OCI-LY1 (cell line): ENCODE data around the gene MFAP4.

Source experiments
- H2AFZ ChIP-seq: fragments of 200-600 bp; sonication (generic), shearing (Covaris generic); 2 replicates; pipeline ENCODE4 v1.6.0; 2014; ENCODE audit warnings: antibody characterized with exemption, mild to moderate bottlenecking, low read length
- H3F3A ChIP-seq: fragments of 200-600 bp; sonication (generic), shearing (Covaris generic); 2 replicates; pipeline ENCODE4 v1.6.0; 2014; ENCODE audit warnings: mild to moderate bottlenecking, antibody characterized with exemption, low read length, moderate library complexity; ENCODE audit not compliant: insufficient read depth
- H3K27ac ChIP-seq: fragments of 200-600 bp; sonication (generic); 2 replicates; pipeline ENCODE4 v1.5.1; 2014; ENCODE audit warnings: low read length, mixed run types, mild to moderate bottlenecking, low read depth; ENCODE audit not compliant: poor library complexity, severe bottlenecking
- H3K27me3 ChIP-seq: fragments of 200-600 bp; sonication (generic); 2 replicates; pipeline ENCODE4 v1.6.0; 2014; ENCODE audit warnings: antibody characterized with exemption, mild to moderate bottlenecking, low read length, moderate library complexity; ENCODE audit not compliant: insufficient read depth
- H3K36me3 ChIP-seq: fragments of 200-600 bp; sonication (generic); 2 replicates; pipeline ENCODE4 v1.6.1; 2014; ENCODE audit warnings: mild to moderate bottlenecking, antibody characterized with exemption, low read length, moderate library complexity, mixed read lengths; ENCODE audit not compliant: insufficient read depth
- H3K4me1 ChIP-seq: fragments of 200-600 bp; sonication (generic); 2 replicates; pipeline ENCODE4 v1.5.1; 2014; ENCODE audit warnings: mild to moderate bottlenecking, low read length, moderate library complexity; ENCODE audit not compliant: insufficient read depth, severe bottlenecking
- H3K4me2 ChIP-seq: fragments of 200-600 bp; sonication (generic), shearing (Covaris generic); 2 replicates; pipeline ENCODE4 v1.6.1; 2014; ENCODE audit warnings: low read length
- H3K4me3 ChIP-seq: fragments of 200-600 bp; sonication (generic); 2 replicates; pipeline ENCODE4 v1.5.1; 2014; ENCODE audit warnings: low read length, low read depth, mild to moderate bottlenecking, mixed read lengths; ENCODE audit not compliant: poor library complexity, severe bottlenecking
- H3K79me2 ChIP-seq: fragments of 200-600 bp; shearing (Covaris generic); 2 replicates; pipeline ENCODE4 v1.6.1; 2016; ENCODE audit warnings: mixed run types, low read length, mixed read lengths; ENCODE audit not compliant: insufficient read depth
- H3K9ac ChIP-seq: fragments of 200-600 bp; sonication (generic), shearing (Covaris generic); 2 replicates; pipeline ENCODE4 v1.6.1; 2014; ENCODE audit warnings: mild to moderate bottlenecking, low read length, mixed read lengths
- H3K9me2 ChIP-seq: fragments of 200-600 bp; sonication (generic), shearing (Covaris generic); 2 replicates; pipeline ENCODE4 v1.6.1; 2014; ENCODE audit warnings: low read depth, mild to moderate bottlenecking, low read length, mixed read lengths
- H3K9me3 ChIP-seq: fragments of 200-600 bp; shearing (Covaris generic); 2 replicates; pipeline ENCODE4 v1.6.1; 2014; ENCODE audit warnings: low read length, mixed read lengths
- H4K20me1 ChIP-seq: fragments of 200-600 bp; sonication (generic), shearing (Covaris generic); 2 replicates; pipeline ENCODE4 v1.6.0; 2016; ENCODE audit warnings: mild to moderate bottlenecking, low read length; ENCODE audit not compliant: insufficient read depth
- EZH2 ChIP-seq: fragments of 200-600 bp; sonication (generic), shearing (Covaris generic); IDR thresholded peaks from 2 replicates; pipeline ENCODE4 v1.8.0; 2017; ENCODE audit warnings: borderline replicate concordance, mixed run types, mild to moderate bottlenecking, antibody characterized with exemption, low read length, moderate library complexity, mixed read lengths
- TF ChIP-seq, protein P1 (sequence below): fragments of 200-600 bp; sonication (generic), shearing (Covaris generic); IDR thresholded peaks from 2 replicates; pipeline ENCODE4 v1.5.1; 2017; ENCODE audit warnings: mild to moderate bottlenecking, antibody characterized with exemption, low read length, moderate library complexity, mixed read lengths

The MFAP4 gene

DNA sequence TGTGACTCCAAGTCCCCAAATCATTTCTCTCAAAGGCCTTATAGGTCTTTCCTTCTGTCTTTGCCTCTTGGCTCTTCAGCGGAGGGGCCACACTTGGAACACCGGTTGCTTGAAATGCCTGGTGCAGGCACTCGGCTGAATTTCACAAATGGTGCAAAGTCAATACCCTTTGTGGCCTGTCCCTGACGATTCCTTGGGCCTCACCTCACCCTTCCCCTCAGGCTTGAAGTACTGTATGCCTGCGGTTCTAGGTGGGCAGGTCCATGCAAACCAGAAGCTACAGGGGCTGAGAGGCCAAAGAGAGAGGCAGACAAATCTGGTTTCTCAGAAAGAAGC, 20.4 kb downstream of the MFAP4 start:
- no peak overlapping the region for H3K4me2 ChIP-seq
- H3K4me1 ChIP-seq, result peaks cover 11% of the 10 kb centered on the region
- no peak overlapping the region for H3K9ac ChIP-seq
- H3K27ac ChIP-seq, result no peak overlapping the region
- H3K36me3 ChIP-seq, result no peaks in the 10 kb centered on the region
- no peaks in the 10 kb centered on the region for H3K9me3 ChIP-seq
- no peaks in the 10 kb centered on the region for H3K9me2 ChIP-seq
- H3K4me3 ChIP-seq, result no peak overlapping the region
- TF ChIP-seq, protein P1, sequence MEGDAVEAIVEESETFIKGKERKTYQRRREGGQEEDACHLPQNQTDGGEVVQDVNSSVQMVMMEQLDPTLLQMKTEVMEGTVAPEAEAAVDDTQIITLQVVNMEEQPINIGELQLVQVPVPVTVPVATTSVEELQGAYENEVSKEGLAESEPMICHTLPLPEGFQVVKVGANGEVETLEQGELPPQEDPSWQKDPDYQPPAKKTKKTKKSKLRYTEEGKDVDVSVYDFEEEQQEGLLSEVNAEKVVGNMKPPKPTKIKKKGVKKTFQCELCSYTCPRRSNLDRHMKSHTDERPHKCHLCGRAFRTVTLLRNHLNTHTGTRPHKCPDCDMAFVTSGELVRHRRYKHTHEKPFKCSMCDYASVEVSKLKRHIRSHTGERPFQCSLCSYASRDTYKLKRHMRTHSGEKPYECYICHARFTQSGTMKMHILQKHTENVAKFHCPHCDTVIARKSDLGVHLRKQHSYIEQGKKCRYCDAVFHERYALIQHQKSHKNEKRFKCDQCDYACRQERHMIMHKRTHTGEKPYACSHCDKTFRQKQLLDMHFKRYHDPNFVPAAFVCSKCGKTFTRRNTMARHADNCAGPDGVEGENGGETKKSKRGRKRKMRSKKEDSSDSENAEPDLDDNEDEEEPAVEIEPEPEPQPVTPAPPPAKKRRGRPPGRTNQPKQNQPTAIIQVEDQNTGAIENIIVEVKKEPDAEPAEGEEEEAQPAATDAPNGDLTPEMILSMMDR, result no peak
- no peak for TF ChIP-seq EZH2
- no peaks in the 10 kb centered on the region for H3F3A ChIP-seq
- no peaks in the 10 kb centered on the region for H3K79me2 ChIP-seq
- H3K27me3 ChIP-seq, result no peaks in the 10 kb centered on the region
- no peak overlapping the region for H2AFZ ChIP-seq
- H4K20me1 ChIP-seq, result no peaks in the 10 kb centered on the region

DNA sequence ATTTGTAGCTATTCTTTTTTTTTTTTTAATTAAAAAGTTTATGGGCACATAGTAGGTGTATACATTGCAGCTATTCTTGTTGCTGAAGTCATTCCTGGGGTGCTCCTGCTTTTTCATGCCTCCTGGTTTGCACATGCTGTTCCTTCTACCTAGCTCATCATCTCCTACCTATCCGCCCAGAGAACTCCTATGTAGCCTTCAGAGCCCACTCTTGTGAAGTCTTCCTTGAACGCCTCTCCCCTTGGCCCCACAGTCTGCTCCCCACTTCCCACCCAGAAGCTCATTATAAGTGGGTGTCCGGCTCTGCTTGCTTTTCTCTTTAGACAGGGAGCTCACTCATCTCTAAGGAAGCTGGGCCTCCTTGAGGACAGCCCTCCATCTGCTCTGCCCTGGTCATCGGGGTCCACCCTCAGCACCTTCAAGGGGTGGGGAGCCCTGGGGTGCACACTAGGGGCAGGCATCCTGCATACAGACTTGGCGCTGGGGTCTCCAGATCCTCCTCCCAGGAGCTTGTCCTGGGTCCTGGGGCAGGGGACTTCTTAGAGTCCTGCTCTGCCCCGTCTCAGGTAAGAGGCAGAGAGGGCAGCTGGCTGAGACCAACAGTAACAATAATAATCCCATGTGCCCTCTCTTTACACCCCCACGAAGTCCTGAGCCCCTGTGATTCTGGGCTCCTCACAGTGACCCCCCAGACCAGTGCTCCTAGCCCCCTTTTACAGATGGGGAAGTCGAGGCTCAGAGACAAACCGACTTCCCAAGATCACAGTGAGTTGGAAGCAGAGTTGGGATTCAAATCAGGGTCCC, 21.0 kb downstream of the MFAP4 start:
- Histone ChIP-seq H3K4me1 (peaks cover 12% of the 10 kb centered on the region), H3K36me3 (no peaks in the 10 kb centered on the region), H3F3A (no peaks in the 10 kb centered on the region), H3K9me2 (no peaks in the 10 kb centered on the region), H3K27ac (no peak overlapping the region), H3K9me3 (no peaks in the 10 kb centered on the region), H2AFZ (no peak overlapping the region), H3K79me2 (no peaks in the 10 kb centered on the region), H3K9ac (no peak overlapping the region), H4K20me1 (no peaks in the 10 kb centered on the region), H3K27me3 (no peaks in the 10 kb centered on the region), H3K4me2 (no peak overlapping the region), H3K4me3 (no peak overlapping the region)
- no peak for TF ChIP-seq EZH2
- TF ChIP-seq, protein P1, result no peak

DNA sequence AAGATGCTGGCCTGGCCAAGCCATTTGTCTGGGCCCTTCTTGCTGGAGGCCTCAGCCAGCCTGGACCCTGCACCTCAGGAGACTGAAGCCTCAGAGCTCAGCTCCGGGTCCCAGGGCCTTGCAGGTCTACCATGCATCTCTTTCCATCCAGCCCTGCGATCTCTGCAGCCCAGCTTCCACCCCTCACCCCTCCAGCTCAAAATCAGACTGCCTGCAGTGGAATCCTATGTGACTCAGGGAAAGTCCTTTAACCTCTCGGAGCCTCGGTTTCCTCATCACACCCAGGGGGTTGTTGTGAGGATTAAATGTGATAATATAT, 21.5 kb downstream of the MFAP4 start:
- Histone ChIP-seq H3K27me3 (no peaks in the 10 kb centered on the region), H3K4me2 (no peak overlapping the region)

More for the DNA sequence above, 21.5 kb downstream of the MFAP4 start:
- peaks cover 12% of the 10 kb centered on the region for H3K4me1 ChIP-seq
- no peak for TF ChIP-seq EZH2
- TF ChIP-seq, protein P1, result no peak
- no peaks in the 10 kb centered on the region for H3K36me3 ChIP-seq
- no peak overlapping the region for H2AFZ ChIP-seq
- H3K9ac ChIP-seq, result no peak overlapping the region
- no peaks in the 10 kb centered on the region for H4K20me1 ChIP-seq
- no peaks in the 10 kb centered on the region for H3K9me2 ChIP-seq
- H3K4me3 ChIP-seq, result no peak overlapping the region
- no peak overlapping the region for H3K27ac ChIP-seq
- no peaks in the 10 kb centered on the region for H3K79me2 ChIP-seq
- H3K9me3 ChIP-seq, result no peaks in the 10 kb centered on the region
- H3F3A ChIP-seq, result no peaks in the 10 kb centered on the region
